Parathyroid adenoma (tissue), 2 donors: ENCODE data around the gene CEP128.

Experiments
- H2AFZ ChIP-seq: fragments of 300-600 bp; sonication (generic); one replicate; pipeline ENCODE4 v1.7.0; 2017; ENCODE audit warnings: antibody characterized with exemption, mild to moderate bottlenecking
- H3K27ac ChIP-seq: fragments of 300-600 bp; sonication (generic); one replicate; pipeline ENCODE4 v1.7.0; 2017
- H3K27me3 ChIP-seq: fragments of 300-600 bp; sonication (generic); one replicate; pipeline ENCODE4 v1.7.0; 2017; ENCODE audit warnings: low read length; ENCODE audit not compliant: control insufficient read depth, insufficient read depth
- H3K36me3 ChIP-seq: fragments of 300-600 bp; sonication (generic); one replicate; pipeline ENCODE4 v1.7.0; 2017; ENCODE audit warnings: low read length; ENCODE audit not compliant: control insufficient read depth, insufficient read depth
- H3K4me1 ChIP-seq: fragments of 300-600 bp; sonication (generic); one replicate; pipeline ENCODE4 v1.7.0; 2017; ENCODE audit warnings: control low read depth
- H3K4me2 ChIP-seq: fragments of 300-600 bp; sonication (generic); one replicate; pipeline ENCODE4 v1.7.0; 2017; ENCODE audit warnings: low read length
- H3K4me3 ChIP-seq: fragments of 300-600 bp; sonication (generic); one replicate; pipeline ENCODE4 v1.7.0; 2017; ENCODE audit warnings: low read depth, low read length
- H3K79me2 ChIP-seq: fragments of 300-600 bp; sonication (generic); one replicate; pipeline ENCODE4 v1.7.0; 2017; ENCODE audit warnings: control low read depth
- H3K9ac ChIP-seq: fragments of 300-600 bp; sonication (generic); one replicate; pipeline ENCODE4 v1.7.0; 2017; ENCODE audit warnings: mild to moderate bottlenecking
- H3K9me3 ChIP-seq: fragments of 300-600 bp; sonication (generic); one replicate; pipeline ENCODE4 v1.7.0; 2017; ENCODE audit warnings: low read length; ENCODE audit not compliant: control insufficient read depth
- TF ChIP-seq, protein P1 (sequence below): fragments of 300-600 bp; sonication (generic); IDR thresholded peaks from one replicate; pipeline ENCODE4 v1.7.0; 2017; ENCODE audit warnings: antibody characterized with exemption, mild to moderate bottlenecking
- donor health status: primary hyperparathyroidism.

The CEP128 gene

DNA sequence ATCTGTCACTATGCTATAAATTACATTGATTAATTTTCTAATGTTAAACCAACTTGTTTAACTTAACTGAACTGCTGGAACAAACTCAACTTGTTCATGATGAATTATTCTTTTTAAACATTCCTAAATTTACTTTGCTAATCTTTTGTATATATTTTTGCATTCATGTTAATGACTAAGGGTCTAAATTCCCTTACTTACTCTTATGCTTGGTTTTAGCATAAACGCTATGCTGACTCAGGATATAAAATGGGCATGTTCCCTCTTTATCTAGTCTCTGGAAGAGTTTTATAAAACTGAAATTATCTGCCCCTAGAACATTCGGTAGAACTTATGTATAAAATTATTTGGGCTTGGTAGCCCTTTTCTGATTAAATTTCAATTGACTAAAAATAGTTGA is 387.4 kb downstream of the CEP128 start:
- TF ChIP-seq, protein P1, sequence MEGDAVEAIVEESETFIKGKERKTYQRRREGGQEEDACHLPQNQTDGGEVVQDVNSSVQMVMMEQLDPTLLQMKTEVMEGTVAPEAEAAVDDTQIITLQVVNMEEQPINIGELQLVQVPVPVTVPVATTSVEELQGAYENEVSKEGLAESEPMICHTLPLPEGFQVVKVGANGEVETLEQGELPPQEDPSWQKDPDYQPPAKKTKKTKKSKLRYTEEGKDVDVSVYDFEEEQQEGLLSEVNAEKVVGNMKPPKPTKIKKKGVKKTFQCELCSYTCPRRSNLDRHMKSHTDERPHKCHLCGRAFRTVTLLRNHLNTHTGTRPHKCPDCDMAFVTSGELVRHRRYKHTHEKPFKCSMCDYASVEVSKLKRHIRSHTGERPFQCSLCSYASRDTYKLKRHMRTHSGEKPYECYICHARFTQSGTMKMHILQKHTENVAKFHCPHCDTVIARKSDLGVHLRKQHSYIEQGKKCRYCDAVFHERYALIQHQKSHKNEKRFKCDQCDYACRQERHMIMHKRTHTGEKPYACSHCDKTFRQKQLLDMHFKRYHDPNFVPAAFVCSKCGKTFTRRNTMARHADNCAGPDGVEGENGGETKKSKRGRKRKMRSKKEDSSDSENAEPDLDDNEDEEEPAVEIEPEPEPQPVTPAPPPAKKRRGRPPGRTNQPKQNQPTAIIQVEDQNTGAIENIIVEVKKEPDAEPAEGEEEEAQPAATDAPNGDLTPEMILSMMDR: no peak
- H2AFZ ChIP-seq: no peak overlapping the region
- H3K9ac ChIP-seq: no peak overlapping the region
- H3K27ac ChIP-seq: no peak overlapping the region
- H3K4me1 ChIP-seq: no peaks in the 10 kb centered on the region
- no peaks in the 10 kb centered on the region for H3K9me3 ChIP-seq
- H3K4me2 ChIP-seq: no peak overlapping the region
- H3K36me3 ChIP-seq: no peaks in the 10 kb centered on the region
- no peak overlapping the region for H3K4me3 ChIP-seq
- no peaks in the 10 kb centered on the region for H3K27me3 ChIP-seq
- H3K79me2 ChIP-seq: no peaks in the 10 kb centered on the region

- H3K9ac ChIP-seq: no peak overlapping the region
- no peak overlapping the region for H3K4me3 ChIP-seq
- H2AFZ ChIP-seq: no peak overlapping the region
- H3K4me1 ChIP-seq: no peaks in the 10 kb centered on the region
- no peaks in the 10 kb centered on the region for H3K36me3 ChIP-seq
- TF ChIP-seq, protein P1: no peak
- no peaks in the 10 kb centered on the region for H3K79me2 ChIP-seq
- no peak overlapping the region for H3K27ac ChIP-seq
- H3K4me2 ChIP-seq: no peak overlapping the region
- H3K9me3 ChIP-seq: no peaks in the 10 kb centered on the region
- no peaks in the 10 kb centered on the region for H3K27me3 ChIP-seq
Observed at GRCh38 chr14:80549141-80549540, 392.4 kb downstream of the CEP128 start.

GRCh38 chr14:80545935-80546854 is 395.3 kb downstream of the CEP128 start:
- TF ChIP-seq, protein P1: no peak
- Histone ChIP-seq H2AFZ (no peak overlapping the region), H3K4me2 (no peak overlapping the region), H3K36me3 (no peaks in the 10 kb centered on the region), H3K79me2 (no peaks in the 10 kb centered on the region), H3K4me3 (no peak overlapping the region), H3K4me1 (no peaks in the 10 kb centered on the region), H3K27me3 (no peaks in the 10 kb centered on the region), H3K9me3 (no peaks in the 10 kb centered on the region), H3K27ac (no peak overlapping the region), H3K9ac (no peak overlapping the region)

GRCh38 chr14:80544366-80544765 is 397.2 kb downstream of the CEP128 start:
- no peaks in the 10 kb centered on the region for H3K27me3 ChIP-seq
- H3K9ac ChIP-seq: no peak overlapping the region
- H3K4me1 ChIP-seq: no peaks in the 10 kb centered on the region
- H3K9me3 ChIP-seq: no peaks in the 10 kb centered on the region
- no peak overlapping the region for H2AFZ ChIP-seq
- H3K36me3 ChIP-seq: no peaks in the 10 kb centered on the region
- no peak overlapping the region for H3K4me2 ChIP-seq
- no peak overlapping the region for H3K27ac ChIP-seq
- TF ChIP-seq, protein P1: no peak
- no peak overlapping the region for H3K4me3 ChIP-seq
- no peaks in the 10 kb centered on the region for H3K79me2 ChIP-seq

- Histone ChIP-seq H3K36me3 (no peaks in the 10 kb centered on the region), H3K4me2 (no peak overlapping the region), H3K4me1 (no peaks in the 10 kb centered on the region), H3K4me3 (no peak overlapping the region), H2AFZ (no peak overlapping the region), H3K9me3 (no peaks in the 10 kb centered on the region), H3K27me3 (no peaks in the 10 kb centered on the region), H3K9ac (no peak overlapping the region), H3K27ac (no peak overlapping the region), H3K79me2 (no peaks in the 10 kb centered on the region)
- TF ChIP-seq, protein P1: no peak
Observed at GRCh38 chr14:80543211-80543610, 398.3 kb downstream of the CEP128 start.
